Liver (tissue), 9 donors: ENCODE data around the gene PCDHB3. TPM values are rescaled to one million over a fixed set of nuclear protein-coding genes. Genes with fewer than 3 reads are reported as not detected.

Experiments
- DNase-seq: peaks from one replicate; pipeline ENCODE4 v3.0.0-alpha.2; 2017; ENCODE audit warnings: low spot score
- H3K27ac ChIP-seq, 2 donors: one replicate each; pipeline ENCODE4 v1.7.0; 2013; ENCODE audit warnings: inconsistent platforms in 2 of 2, low read length in 2 of 2, control low read depth in 1 of 2, low read depth in 1 of 2, mild to moderate bottlenecking in 1 of 2
- H3K27me3 ChIP-seq, 4 donors: one replicate each; pipeline versions ENCODE4 v1.6.1 to v1.7.0; 2013; ENCODE audit warnings: low read length in 3 of 4, inconsistent platforms in 1 of 4, mild to moderate bottlenecking in 1 of 4, moderate library complexity in 1 of 4; ENCODE audit not compliant: control insufficient read depth in 4 of 4, insufficient read depth in 4 of 4
- H3K36me3 ChIP-seq, 4 donors: one replicate each; pipeline versions ENCODE4 v1.6.1 to v1.7.0; 2013; ENCODE audit warnings: low read length in 3 of 4, mild to moderate bottlenecking in 3 of 4, low read depth in 1 of 4, moderate library complexity in 1 of 4; ENCODE audit not compliant: control insufficient read depth in 4 of 4, insufficient read depth in 3 of 4
- H3K4me1 ChIP-seq, 4 donors: one replicate each; pipeline versions ENCODE4 v1.6.1 to v1.7.0; 2013; ENCODE audit warnings: low read length in 3 of 4, mild to moderate bottlenecking in 3 of 4, moderate library complexity in 1 of 4; ENCODE audit not compliant: control insufficient read depth in 4 of 4, insufficient read depth in 4 of 4
- H3K4me3 ChIP-seq, 3 donors: one replicate each; pipeline versions ENCODE4 v1.6.1 to v1.7.0; 2013; ENCODE audit warnings: low read length in 3 of 3, control low read depth in 1 of 3, low read depth in 1 of 3, mild to moderate bottlenecking in 1 of 3
- H3K9ac ChIP-seq, 2 donors: one replicate each; pipeline ENCODE4 v1.7.0; 2013; ENCODE audit warnings: low read length in 2 of 2, mild to moderate bottlenecking in 2 of 2, moderate library complexity in 2 of 2, control low read depth in 1 of 2, low read depth in 1 of 2
- H3K9me3 ChIP-seq, 4 donors: one replicate each; pipeline versions ENCODE4 v1.6.1 to v1.7.0; 2013; ENCODE audit warnings: low read length in 3 of 4; ENCODE audit not compliant: control insufficient read depth in 4 of 4
- EGR1 ChIP-seq, 2 donors: IDR thresholded peaks; 2 replicates each; pipeline ENCODE4 v1.6.1; 2016 to 2018; ENCODE audit warnings: antibody characterized with exemption in 2 of 2, low read depth in 2 of 2
- FOXA1 ChIP-seq: IDR thresholded peaks from 2 replicates; pipeline ENCODE4 v1.6.1; 2016; ENCODE audit warnings: antibody characterized with exemption
- FOXA2 ChIP-seq: IDR thresholded peaks from 2 replicates; pipeline ENCODE4 v1.6.1; 2016; ENCODE audit warnings: antibody characterized with exemption
- GABPA ChIP-seq, 2 donors: IDR thresholded peaks in 1 of 2; conservative IDR thresholded peaks in 1 of 2; 2 replicates each; pipeline ENCODE4 v1.6.1; 2016; ENCODE audit warnings: antibody characterized with exemption in 2 of 2, mild to moderate bottlenecking in 1 of 2, moderate library complexity in 1 of 2
- HNF4A ChIP-seq, 2 donors: conservative IDR thresholded peaks; 2 replicates each; pipeline ENCODE4 v1.6.1; 2016; ENCODE audit warnings: antibody characterized with exemption in 2 of 2, mild to moderate bottlenecking in 2 of 2
- JUND ChIP-seq, 2 donors: IDR thresholded peaks; 2 replicates each; pipeline ENCODE4 v1.6.1; 2016; ENCODE audit warnings: antibody characterized with exemption in 2 of 2
- NR2F2 ChIP-seq: IDR thresholded peaks from 2 replicates; pipeline ENCODE4 v1.6.1; 2016; ENCODE audit warnings: antibody characterized with exemption
- RAD21 ChIP-seq, 2 donors: IDR thresholded peaks; 2 replicates each; pipeline ENCODE4 v1.6.1; 2016; ENCODE audit warnings: antibody characterized with exemption in 2 of 2, mild to moderate bottlenecking in 2 of 2
- RXRA ChIP-seq, 2 donors: IDR thresholded peaks; 2 replicates each; pipeline ENCODE4 v1.6.1; 2017 to 2018; ENCODE audit warnings: antibody characterized with exemption in 2 of 2, mild to moderate bottlenecking in 1 of 2
- SP1 ChIP-seq: IDR thresholded peaks from 2 replicates; pipeline ENCODE4 v1.6.1; 2018; ENCODE audit warnings: antibody characterized with exemption, mild to moderate bottlenecking
- WGBS: extraction: QIAGEN DNeasy Blood & Tissue Kit; methylation state at CpG from one replicate; pipeline ENCODE4 v1.1.7; 2013; 5-methylcytosine and 5-hydroxymethylcytosine counted together
- polyA plus RNA-seq, 2 donors: library from polyadenylated mRNA; stranded (reverse) in 1 of 2; unstranded in 1 of 2; fragments of 200-250 nt in 1 of 2; fragments of >200 nt in 1 of 2; fragmentation: Nextera tagmentation in 1 of 2; extraction: Ambion mirVana in 1 of 2; gene quantifications; one replicate each; pipeline versions ENCODE4 v1.2.1 to v1.2.3, GENCODE V29; 2013 to 2015
- total RNA-seq, 2 donors: library from RNA; depleted of rRNA; stranded (reverse); fragments of >200 nt; gene quantifications; one replicate each; pipeline ENCODE4 v1.2.3, GENCODE V29; 2014
- TF ChIP-seq, protein P1 (sequence below): fragments of 150-350 bp; IDR thresholded peaks from 2 replicates; pipeline ENCODE4 v1.5.1; 2017; ENCODE audit warnings: improper control_type of control experiment, low read depth, low read length; ENCODE audit not compliant: missing input control
- TF ChIP-seq, protein P2 (sequence below): IDR thresholded peaks from 2 replicates; pipeline ENCODE4 v1.6.1; 2016; ENCODE audit warnings: antibody characterized with exemption
- TF ChIP-seq, protein P3 (sequence below): IDR thresholded peaks from 2 replicates; pipeline ENCODE4 v1.6.1; 2016; ENCODE audit warnings: antibody characterized with exemption, mild to moderate bottlenecking
- TF ChIP-seq, protein P4 (sequence below): IDR thresholded peaks from 2 replicates; pipeline ENCODE4 v1.6.1; 2016; ENCODE audit warnings: antibody characterized with exemption
- donor health status: healthy.
- donor health status: healthy.
- donor health status: healthy.
- donor health status: healthy.
- donor health status: healthy.

PCDHB3 gene
- total and polyA plus RNA-seq, 4 donors, result 0.08 to 0.09 (median 0.09) TPM; not detected in 1

DNA sequence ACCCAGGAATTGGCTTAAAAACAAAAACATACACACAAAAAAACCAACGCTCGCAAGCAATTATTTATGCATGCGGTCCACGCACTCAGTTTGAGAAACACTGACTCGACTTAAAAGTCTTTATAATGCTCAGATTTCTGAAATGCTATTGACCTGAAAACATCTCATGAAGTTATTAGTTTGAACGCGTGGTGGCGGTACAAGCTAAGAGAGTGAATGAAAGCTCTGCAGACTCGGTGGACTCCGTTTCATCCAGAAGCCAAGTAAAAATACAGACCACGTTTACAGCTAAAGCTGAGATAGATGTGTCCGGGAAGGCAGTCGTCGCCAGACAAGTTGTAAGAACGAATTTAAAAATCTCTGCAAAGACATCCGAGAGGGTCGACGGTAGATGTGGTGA lies 49.5 kb downstream of the PCDHB3 start, which contains the start of gene PCDHB6:
Gene PCDHB6 (plus strand): TSS at position 246 of the 400 bp plus-strand sequence. CDS start 201 bp downstream, outside the sequence.
- no peak within 1 kb of the TSS for H3K9ac ChIP-seq
- H3K4me3 ChIP-seq, result no peak within 1 kb of the TSS
- H3K27ac ChIP-seq, result no peak within 1 kb of the TSS
- peaks cover 13 to 29% (median 18%) of the 10 kb centered on the region in 4 donors for H3K9me3 ChIP-seq
- peaks cover 0 to 6% (median 0%) of the 10 kb centered on the region in 4 donors for H3K27me3 ChIP-seq
- peak in 1 of 2 donors; percentile 17 for TF ChIP-seq RAD21 (IDR thresholded peaks at IDR 0.05)
- TF ChIP-seq, protein P1, sequence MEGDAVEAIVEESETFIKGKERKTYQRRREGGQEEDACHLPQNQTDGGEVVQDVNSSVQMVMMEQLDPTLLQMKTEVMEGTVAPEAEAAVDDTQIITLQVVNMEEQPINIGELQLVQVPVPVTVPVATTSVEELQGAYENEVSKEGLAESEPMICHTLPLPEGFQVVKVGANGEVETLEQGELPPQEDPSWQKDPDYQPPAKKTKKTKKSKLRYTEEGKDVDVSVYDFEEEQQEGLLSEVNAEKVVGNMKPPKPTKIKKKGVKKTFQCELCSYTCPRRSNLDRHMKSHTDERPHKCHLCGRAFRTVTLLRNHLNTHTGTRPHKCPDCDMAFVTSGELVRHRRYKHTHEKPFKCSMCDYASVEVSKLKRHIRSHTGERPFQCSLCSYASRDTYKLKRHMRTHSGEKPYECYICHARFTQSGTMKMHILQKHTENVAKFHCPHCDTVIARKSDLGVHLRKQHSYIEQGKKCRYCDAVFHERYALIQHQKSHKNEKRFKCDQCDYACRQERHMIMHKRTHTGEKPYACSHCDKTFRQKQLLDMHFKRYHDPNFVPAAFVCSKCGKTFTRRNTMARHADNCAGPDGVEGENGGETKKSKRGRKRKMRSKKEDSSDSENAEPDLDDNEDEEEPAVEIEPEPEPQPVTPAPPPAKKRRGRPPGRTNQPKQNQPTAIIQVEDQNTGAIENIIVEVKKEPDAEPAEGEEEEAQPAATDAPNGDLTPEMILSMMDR, result peak; percentile 6
- no peak for TF ChIP-seq HNF4A (conservative IDR thresholded peaks at IDR 0.05)
- TF ChIP-seq, protein P2, sequence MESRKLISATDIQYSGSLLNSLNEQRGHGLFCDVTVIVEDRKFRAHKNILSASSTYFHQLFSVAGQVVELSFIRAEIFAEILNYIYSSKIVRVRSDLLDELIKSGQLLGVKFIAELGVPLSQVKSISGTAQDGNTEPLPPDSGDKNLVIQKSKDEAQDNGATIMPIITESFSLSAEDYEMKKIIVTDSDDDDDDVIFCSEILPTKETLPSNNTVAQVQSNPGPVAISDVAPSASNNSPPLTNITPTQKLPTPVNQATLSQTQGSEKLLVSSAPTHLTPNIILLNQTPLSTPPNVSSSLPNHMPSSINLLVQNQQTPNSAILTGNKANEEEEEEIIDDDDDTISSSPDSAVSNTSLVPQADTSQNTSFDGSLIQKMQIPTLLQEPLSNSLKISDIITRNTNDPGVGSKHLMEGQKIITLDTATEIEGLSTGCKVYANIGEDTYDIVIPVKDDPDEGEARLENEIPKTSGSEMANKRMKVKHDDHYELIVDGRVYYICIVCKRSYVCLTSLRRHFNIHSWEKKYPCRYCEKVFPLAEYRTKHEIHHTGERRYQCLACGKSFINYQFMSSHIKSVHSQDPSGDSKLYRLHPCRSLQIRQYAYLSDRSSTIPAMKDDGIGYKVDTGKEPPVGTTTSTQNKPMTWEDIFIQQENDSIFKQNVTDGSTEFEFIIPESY, result no peak
- WGBS, result 12% methylated on average over 18 of the region's 18 CpGs
- DNase-seq, result no peak
- no peaks in the 10 kb centered on the region for H3K4me1 ChIP-seq
- no peaks in the 10 kb centered on the region for H3K36me3 ChIP-seq

DNA sequence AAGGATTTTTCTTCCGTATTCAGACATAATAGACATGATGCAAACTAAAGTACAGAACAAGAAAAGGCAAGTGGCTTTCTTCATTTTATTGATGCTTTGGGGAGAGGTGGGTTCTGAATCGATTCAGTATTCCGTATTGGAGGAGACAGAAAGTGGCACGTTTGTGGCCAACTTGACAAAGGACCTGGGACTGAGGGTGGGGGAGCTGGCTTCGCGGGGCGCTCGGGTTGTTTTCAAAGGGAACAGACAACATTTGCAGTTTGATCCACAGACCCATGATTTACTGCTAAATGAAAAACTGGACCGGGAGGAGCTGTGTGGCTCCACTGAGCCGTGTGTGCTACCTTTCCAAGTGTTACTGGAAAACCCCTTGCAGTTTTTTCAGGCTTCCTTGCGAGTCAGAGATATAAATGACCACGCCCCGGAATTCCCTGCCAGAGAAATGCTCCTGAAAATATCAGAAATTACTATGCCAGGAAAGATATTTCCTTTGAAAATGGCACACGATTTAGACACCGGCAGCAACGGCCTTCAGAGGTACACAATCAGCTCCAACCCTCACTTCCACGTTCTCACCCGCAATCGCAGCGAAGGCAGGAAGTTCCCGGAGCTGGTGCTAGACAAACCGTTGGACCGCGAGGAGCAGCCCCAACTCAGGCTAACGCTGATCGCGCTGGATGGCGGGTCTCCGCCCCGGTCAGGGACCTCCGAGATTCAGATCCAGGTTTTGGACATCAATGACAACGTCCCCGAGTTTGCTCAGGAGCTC lies 50.1 kb downstream of the PCDHB3 start:
- DNase-seq, result no peak
- Histone ChIP-seq H3K4me3 (no peak overlapping the region), H3K9me3 (peaks cover 14 to 32% (median 18%) of the 10 kb centered on the region in 4 donors)

More for the DNA sequence above, 50.1 kb downstream of the PCDHB3 start:
- H3K27ac ChIP-seq, result no peak overlapping the region
- H3K27me3 ChIP-seq, result peaks cover 0 to 6% (median 0%) of the 10 kb centered on the region in 4 donors
- TF ChIP-seq GABPA (IDR thresholded peaks at IDR 0.05 in 1 of 2, conservative IDR thresholded peaks at IDR 0.05 in 1 of 2) (no peak), FOXA2 (no peak), RXRA (IDR thresholded peaks at IDR 0.05) (no peak), RAD21 (IDR thresholded peaks at IDR 0.05) (no peak), NR2F2 (no peak), FOXA1 (no peak), HNF4A (conservative IDR thresholded peaks at IDR 0.05) (no peak), EGR1 (IDR thresholded peaks at IDR 0.05; ENCODE audit: low read depth in 2 of 2) (no peak), SP1 (no peak), JUND (IDR thresholded peaks at IDR 0.05) (no peak)
- TF ChIP-seq, protein P3, sequence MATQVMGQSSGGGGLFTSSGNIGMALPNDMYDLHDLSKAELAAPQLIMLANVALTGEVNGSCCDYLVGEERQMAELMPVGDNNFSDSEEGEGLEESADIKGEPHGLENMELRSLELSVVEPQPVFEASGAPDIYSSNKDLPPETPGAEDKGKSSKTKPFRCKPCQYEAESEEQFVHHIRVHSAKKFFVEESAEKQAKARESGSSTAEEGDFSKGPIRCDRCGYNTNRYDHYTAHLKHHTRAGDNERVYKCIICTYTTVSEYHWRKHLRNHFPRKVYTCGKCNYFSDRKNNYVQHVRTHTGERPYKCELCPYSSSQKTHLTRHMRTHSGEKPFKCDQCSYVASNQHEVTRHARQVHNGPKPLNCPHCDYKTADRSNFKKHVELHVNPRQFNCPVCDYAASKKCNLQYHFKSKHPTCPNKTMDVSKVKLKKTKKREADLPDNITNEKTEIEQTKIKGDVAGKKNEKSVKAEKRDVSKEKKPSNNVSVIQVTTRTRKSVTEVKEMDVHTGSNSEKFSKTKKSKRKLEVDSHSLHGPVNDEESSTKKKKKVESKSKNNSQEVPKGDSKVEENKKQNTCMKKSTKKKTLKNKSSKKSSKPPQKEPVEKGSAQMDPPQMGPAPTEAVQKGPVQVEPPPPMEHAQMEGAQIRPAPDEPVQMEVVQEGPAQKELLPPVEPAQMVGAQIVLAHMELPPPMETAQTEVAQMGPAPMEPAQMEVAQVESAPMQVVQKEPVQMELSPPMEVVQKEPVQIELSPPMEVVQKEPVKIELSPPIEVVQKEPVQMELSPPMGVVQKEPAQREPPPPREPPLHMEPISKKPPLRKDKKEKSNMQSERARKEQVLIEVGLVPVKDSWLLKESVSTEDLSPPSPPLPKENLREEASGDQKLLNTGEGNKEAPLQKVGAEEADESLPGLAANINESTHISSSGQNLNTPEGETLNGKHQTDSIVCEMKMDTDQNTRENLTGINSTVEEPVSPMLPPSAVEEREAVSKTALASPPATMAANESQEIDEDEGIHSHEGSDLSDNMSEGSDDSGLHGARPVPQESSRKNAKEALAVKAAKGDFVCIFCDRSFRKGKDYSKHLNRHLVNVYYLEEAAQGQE, result no peak
- TF ChIP-seq, protein P4, sequence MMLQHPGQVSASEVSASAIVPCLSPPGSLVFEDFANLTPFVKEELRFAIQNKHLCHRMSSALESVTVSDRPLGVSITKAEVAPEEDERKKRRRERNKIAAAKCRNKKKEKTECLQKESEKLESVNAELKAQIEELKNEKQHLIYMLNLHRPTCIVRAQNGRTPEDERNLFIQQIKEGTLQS, result no peak
- TF ChIP-seq, protein P1, result no peak
- TF ChIP-seq, protein P2, result no peak
- H3K4me1 ChIP-seq, result no peaks in the 10 kb centered on the region
- no peaks in the 10 kb centered on the region for H3K36me3 ChIP-seq
- WGBS, result 33% methylated on average over 33 of the region's 33 CpGs
- no peak overlapping the region for H3K9ac ChIP-seq
